Upper lobe of left lung (tissue), 4 donors: ENCODE results near the gene CASS4.

ENCODE experiments used
- CTCF ChIP-seq, 6 experiments: fragments of 450-650 bp in 4 of 6; fragments of 200-600 bp in 2 of 6; sonication (generic) in 2 of 6; IDR thresholded peaks; one replicate each; pipeline ENCODE4 v1.5.1; 2016 to 2019; ENCODE audit warnings: antibody characterized with exemption in 6 of 6
- EP300 ChIP-seq, 4 donors: sonication (generic); formaldehyde crosslinking; IDR thresholded peaks; one replicate each; pipeline ENCODE4 v1.5.1; 2017; ENCODE audit warnings: antibody characterized with exemption in 4 of 4, control low read depth in 2 of 4
- POLR2A ChIP-seq, 4 donors: fragments of 450-650 bp; IDR thresholded peaks; one replicate each; pipeline ENCODE4 v1.5.1; 2016 to 2017; ENCODE audit warnings: antibody characterized with exemption in 4 of 4, mild to moderate bottlenecking in 2 of 4

GRCh38 chr20:56412473-56412790 lies 372 bp downstream of the CASS4 start:
- TF ChIP-seq EP300 (IDR thresholded peaks at IDR 0.05) (no peak), POLR2A (IDR thresholded peaks at IDR 0.05) (peak in 1 of 4 donors; percentile 53), CTCF (IDR thresholded peaks at IDR 0.05) (no peak)
